GM12864 (cell line): ENCODE results near the gene COPG1.

Experiments used
- DNase-seq: peaks from one replicate; pipeline ENCODE4 v3.0.0-alpha.2; 2011; ENCODE audit warnings: low read depth
- H3K4me3 ChIP-seq: 2 replicates; pipeline ENCODE4 v1.5.1; 2011; ENCODE audit warnings: mild to moderate bottlenecking, low read depth, low read length, control low read depth
- TF ChIP-seq, protein P1 (sequence below): IDR thresholded peaks from 2 replicates; pipeline ENCODE4 v1.5.1; 2011; ENCODE audit warnings: low read depth, mild to moderate bottlenecking, moderate library complexity, low read length, control low read depth, inconsistent platforms; ENCODE audit errors: missing control alignments

Gene COPG1

DNA sequence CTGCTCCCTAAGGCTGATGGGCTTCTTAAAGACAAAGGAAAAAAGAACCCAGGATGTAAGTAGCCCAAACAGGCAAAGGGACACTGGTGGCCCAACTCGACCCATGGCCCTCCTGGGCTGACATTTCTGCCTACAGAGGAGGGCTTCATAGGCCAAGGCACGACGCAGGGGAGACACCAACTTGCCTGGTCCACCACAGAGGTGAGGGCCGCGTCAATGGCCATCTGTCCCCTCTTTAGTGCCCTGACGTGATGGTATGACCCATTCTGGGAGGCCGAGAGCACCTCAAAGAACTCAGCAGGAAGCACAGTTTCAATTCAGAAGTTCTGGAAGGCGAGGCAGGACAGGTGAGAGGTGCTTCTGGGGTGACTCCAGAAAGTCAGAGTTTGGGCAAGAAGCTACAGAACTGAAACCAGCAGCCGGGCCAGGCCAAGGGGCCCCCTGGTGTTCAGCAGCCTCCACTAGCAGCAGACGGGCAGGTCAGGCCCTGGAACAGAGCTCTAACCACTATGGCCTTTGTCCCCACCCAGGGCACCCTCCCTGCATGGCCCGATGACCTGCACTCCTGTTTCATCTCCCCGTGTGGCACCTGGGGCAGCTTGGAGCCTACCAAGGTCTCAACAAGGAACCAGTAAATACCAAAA is 74.4 kb downstream of the COPG1 start:
- no peak for DNase-seq
- H3K4me3 ChIP-seq = no peak overlapping the region
- TF ChIP-seq, protein P1, sequence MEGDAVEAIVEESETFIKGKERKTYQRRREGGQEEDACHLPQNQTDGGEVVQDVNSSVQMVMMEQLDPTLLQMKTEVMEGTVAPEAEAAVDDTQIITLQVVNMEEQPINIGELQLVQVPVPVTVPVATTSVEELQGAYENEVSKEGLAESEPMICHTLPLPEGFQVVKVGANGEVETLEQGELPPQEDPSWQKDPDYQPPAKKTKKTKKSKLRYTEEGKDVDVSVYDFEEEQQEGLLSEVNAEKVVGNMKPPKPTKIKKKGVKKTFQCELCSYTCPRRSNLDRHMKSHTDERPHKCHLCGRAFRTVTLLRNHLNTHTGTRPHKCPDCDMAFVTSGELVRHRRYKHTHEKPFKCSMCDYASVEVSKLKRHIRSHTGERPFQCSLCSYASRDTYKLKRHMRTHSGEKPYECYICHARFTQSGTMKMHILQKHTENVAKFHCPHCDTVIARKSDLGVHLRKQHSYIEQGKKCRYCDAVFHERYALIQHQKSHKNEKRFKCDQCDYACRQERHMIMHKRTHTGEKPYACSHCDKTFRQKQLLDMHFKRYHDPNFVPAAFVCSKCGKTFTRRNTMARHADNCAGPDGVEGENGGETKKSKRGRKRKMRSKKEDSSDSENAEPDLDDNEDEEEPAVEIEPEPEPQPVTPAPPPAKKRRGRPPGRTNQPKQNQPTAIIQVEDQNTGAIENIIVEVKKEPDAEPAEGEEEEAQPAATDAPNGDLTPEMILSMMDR = peak; percentile 67

DNA sequence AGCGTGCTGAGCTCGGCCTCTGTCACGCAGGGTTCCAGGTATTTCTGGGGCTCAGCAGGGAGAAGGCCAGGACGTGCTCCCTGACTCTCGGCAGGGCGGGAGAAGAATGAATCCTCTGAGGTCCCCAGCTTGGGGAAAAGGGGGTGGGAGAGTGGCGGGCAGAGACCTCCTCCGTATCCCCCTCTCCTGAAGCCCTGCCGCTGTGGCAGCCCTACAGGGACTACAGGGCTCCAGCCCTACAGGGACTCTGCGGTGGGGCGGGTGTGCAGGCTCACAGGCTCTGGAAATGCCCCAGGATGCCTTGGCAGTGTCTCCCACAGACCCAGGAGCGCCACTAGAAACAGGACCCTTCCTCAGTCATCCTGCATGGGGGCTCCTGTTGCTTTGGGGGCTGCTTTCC is 75.4 kb downstream of the COPG1 start:
- DNase-seq = no peak
- TF ChIP-seq, protein P1 = no peak
- no peak overlapping the region for H3K4me3 ChIP-seq

DNA sequence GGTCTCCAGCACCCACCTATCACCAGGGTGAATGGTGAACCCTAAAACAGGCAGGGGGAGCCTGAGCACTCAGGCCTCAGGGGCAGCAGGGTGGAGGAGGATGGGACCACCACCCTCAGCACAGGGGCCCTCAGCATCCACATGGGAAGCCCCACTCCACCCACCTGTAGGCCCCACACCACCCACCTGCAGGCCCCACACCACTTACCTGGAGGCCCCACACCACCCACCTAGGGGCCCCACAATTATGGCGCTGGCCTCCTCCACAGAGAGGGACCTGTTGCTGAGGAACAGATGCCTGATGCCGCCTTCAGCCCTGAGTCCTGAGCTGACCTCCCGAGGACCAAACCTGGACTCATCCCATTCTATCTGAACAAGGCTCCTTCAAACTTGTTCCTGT is 76.0 kb downstream of the COPG1 start:
- TF ChIP-seq, protein P1 = no peak
- no peak for DNase-seq
- no peak overlapping the region for H3K4me3 ChIP-seq

DNA sequence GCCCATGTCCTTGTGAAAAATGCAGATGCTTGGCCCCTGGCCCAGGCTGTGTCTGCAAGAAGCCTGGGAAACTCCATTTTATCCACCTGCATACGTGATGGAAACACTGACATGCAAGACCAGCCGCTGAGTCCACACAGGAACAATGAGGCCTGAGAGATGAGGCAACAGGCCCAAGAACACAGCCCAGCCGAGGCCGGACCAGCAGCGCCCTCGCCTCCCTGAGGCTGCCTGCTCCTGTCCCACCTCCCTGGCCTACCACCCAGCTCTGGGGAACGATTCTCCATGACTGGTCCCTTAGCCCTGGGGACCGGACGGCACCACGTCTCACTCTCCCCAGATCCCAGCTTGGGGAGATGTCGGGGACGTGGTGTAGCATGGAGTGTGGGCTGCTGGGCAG is 76.7 kb downstream of the COPG1 start:
- TF ChIP-seq, protein P1 = no peak
- no peak overlapping the region for H3K4me3 ChIP-seq
- DNase-seq = no peak

DNA sequence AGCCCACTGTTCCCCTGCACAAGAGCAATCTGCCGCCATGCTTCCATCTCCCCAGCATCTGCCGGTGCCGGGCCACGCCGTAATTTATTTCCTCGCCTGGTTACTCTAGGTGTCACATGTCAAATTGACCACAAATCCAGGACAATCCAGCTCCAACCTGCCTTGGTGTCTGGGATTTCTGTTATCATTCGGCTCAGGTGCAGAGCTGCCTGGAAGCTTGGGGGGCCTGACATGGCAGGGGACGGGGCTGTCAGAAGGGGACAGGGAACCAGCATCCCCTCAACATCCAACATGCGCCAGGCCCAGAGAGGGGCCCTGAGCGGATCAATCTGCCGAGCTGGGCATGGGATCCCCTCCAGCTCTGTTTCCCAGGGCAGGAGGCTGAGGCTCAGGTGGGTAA is 77.2 kb downstream of the COPG1 start:
- TF ChIP-seq, protein P1 = no peak
- no peak for DNase-seq
- no peak overlapping the region for H3K4me3 ChIP-seq
